ENCODE data around the gene TTC23. TPM values are rescaled to one million over a fixed set of nuclear protein-coding genes. Genes with fewer than 3 reads are reported as not detected.

TTC23 gene
- total RNA-seq, 1 experiment from 2014 or later: 13.4 TPM

GRCh38 chr15:99146661-99147060 is 102.7 kb downstream of the TTC23 start:
- CTCF ChIA-PET: no interaction called here
- Histone ChIP-seq H3K27me3 (replicated peaks; ENCODE audit: insufficient read depth, low read depth, low read length, poor library complexity) (no peaks in the 10 kb centered on the region), H3K9me3 (ENCODE audit: low read depth, low read length, poor library complexity, severe bottlenecking) (no peaks in the 10 kb centered on the region), H3K36me3 (ENCODE audit: insufficient read depth, low read length, poor library complexity, severe bottlenecking) (no peaks in the 10 kb centered on the region), H3K27ac (ENCODE audit: low read depth, low read length, poor library complexity, severe bottlenecking) (no peak overlapping the region), H3K4me1 (ENCODE audit: insufficient read depth, low read length, poor library complexity, severe bottlenecking) (peaks cover 6% of the 10 kb centered on the region), H3K4me3 (ENCODE audit: low read depth, low read length, poor library complexity, severe bottlenecking) (no peak overlapping the region)
- intact Hi-C loops (cut with micrococcal nuclease; ENCODE audit: unreplicated experiment): no loop called here
- TF ChIP-seq, protein P1, sequence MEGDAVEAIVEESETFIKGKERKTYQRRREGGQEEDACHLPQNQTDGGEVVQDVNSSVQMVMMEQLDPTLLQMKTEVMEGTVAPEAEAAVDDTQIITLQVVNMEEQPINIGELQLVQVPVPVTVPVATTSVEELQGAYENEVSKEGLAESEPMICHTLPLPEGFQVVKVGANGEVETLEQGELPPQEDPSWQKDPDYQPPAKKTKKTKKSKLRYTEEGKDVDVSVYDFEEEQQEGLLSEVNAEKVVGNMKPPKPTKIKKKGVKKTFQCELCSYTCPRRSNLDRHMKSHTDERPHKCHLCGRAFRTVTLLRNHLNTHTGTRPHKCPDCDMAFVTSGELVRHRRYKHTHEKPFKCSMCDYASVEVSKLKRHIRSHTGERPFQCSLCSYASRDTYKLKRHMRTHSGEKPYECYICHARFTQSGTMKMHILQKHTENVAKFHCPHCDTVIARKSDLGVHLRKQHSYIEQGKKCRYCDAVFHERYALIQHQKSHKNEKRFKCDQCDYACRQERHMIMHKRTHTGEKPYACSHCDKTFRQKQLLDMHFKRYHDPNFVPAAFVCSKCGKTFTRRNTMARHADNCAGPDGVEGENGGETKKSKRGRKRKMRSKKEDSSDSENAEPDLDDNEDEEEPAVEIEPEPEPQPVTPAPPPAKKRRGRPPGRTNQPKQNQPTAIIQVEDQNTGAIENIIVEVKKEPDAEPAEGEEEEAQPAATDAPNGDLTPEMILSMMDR (conservative IDR thresholded peaks at IDR 0.05; ENCODE audit: low read depth, low read length): no peak
- TF ChIP-seq EZH2 (IDR thresholded peaks at IDR 0.05; ENCODE audit: borderline replicate concordance, low read depth, low read length, poor library complexity, severe bottlenecking): no peak
- POLR2A ChIA-PET (ENCODE audit: low non-redundant PET): no interaction called here
- no TSS peak for BruUV-seq (replicated peaks)
- no peak for DNase-seq (ENCODE audit: low spot score)

GRCh38 chr15:99145778-99146177 is 103.6 kb downstream of the TTC23 start:
- ChIA-PET POLR2A (ENCODE audit: low non-redundant PET) (no interaction called here), CTCF (no interaction called here)
- intact Hi-C loops (cut with micrococcal nuclease; ENCODE audit: unreplicated experiment): no loop called here
- Histone ChIP-seq H3K27ac (ENCODE audit: low read depth, low read length, poor library complexity, severe bottlenecking) (no peak overlapping the region), H3K4me3 (ENCODE audit: low read depth, low read length, poor library complexity, severe bottlenecking) (no peak overlapping the region), H3K4me1 (ENCODE audit: insufficient read depth, low read length, poor library complexity, severe bottlenecking) (peaks cover 6% of the 10 kb centered on the region), H3K36me3 (ENCODE audit: insufficient read depth, low read length, poor library complexity, severe bottlenecking) (no peaks in the 10 kb centered on the region), H3K9me3 (ENCODE audit: low read depth, low read length, poor library complexity, severe bottlenecking) (no peaks in the 10 kb centered on the region), H3K27me3 (replicated peaks; ENCODE audit: insufficient read depth, low read depth, low read length, poor library complexity) (no peaks in the 10 kb centered on the region)
- no TSS peak for BruUV-seq (replicated peaks)
- TF ChIP-seq, protein P1 (conservative IDR thresholded peaks at IDR 0.05; ENCODE audit: low read depth, low read length): no peak
- TF ChIP-seq EZH2 (IDR thresholded peaks at IDR 0.05; ENCODE audit: borderline replicate concordance, low read depth, low read length, poor library complexity, severe bottlenecking): no peak
- no peak for DNase-seq (ENCODE audit: low spot score)

GRCh38 chr15:99145005-99145404 is 104.4 kb downstream of the TTC23 start:
- no peaks in the 10 kb centered on the region for H3K27me3 ChIP-seq (replicated peaks; ENCODE audit: insufficient read depth, low read depth, low read length, poor library complexity)
- TF ChIP-seq EZH2 (IDR thresholded peaks at IDR 0.05; ENCODE audit: borderline replicate concordance, low read depth, low read length, poor library complexity, severe bottlenecking): no peak
- TF ChIP-seq, protein P1 (conservative IDR thresholded peaks at IDR 0.05; ENCODE audit: low read depth, low read length): no peak
- no peaks in the 10 kb centered on the region for H3K36me3 ChIP-seq (ENCODE audit: insufficient read depth, low read length, poor library complexity, severe bottlenecking)
- POLR2A ChIA-PET (ENCODE audit: low non-redundant PET): no interaction called here
- H3K9me3 ChIP-seq (ENCODE audit: low read depth, low read length, poor library complexity, severe bottlenecking): no peaks in the 10 kb centered on the region
- no peak for DNase-seq (ENCODE audit: low spot score)
- peaks cover 6% of the 10 kb centered on the region for H3K4me1 ChIP-seq (ENCODE audit: insufficient read depth, low read length, poor library complexity, severe bottlenecking)
- H3K4me3 ChIP-seq (ENCODE audit: low read depth, low read length, poor library complexity, severe bottlenecking): no peak overlapping the region
- H3K27ac ChIP-seq (ENCODE audit: low read depth, low read length, poor library complexity, severe bottlenecking): no peak overlapping the region
- BruUV-seq (replicated peaks): no TSS peak
- CTCF ChIA-PET: no interaction called here
- intact Hi-C loops (cut with micrococcal nuclease; ENCODE audit: unreplicated experiment): no loop called here
